Measurements from ENCODE around the gene H1-8. TPM values are rescaled to one million over a fixed set of nuclear protein-coding genes. Genes with fewer than 3 reads are reported as not detected.

The H1-8 gene
- total RNA-seq, 1 experiment from 2014 or later, result not detected

DNA sequence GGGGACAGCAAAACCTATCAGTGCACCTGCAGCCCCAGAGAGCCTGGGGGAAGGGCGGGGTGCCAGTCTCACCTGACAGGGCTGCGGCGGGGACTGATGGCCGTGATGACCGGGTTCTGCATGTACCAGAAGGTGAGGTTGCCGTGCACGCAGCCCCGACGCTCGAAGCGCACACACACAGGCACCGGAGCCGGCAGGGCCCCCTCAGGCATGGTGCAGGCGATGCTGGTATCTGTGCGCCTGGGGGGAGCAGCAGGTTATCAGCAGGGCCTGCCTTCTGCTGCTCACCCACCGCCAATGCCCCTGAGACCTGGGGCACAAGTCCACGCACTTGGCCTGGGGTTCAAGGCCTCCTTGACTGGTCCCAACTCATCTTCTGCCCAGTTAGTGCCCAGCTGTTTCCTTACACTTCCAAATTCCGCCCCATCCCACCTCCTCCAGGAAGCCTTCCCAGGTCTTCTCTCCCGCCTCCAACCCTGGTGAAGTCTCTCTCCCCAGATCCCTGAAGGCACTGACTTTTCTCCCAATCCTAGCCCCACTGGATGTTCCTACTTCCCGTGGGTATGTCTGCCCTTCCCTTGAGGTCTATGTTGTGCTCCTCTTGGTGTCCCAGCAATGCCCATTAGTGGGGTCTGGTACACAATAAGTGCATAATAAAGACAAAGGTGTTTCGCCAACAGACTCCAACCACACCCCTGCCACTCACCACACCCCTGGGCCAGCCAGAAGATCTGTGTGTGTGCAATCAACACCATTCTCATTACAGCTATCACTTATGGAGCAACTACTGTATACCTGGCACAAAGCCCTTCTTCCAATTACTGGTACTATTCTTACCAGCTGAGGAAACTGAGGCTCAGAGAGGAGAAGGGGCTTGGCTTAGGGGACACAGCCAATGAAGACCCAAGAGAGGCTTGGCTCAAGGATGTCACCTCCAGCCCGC lies 28.9 kb downstream of the H1-8 start:
- DNase-seq (ENCODE audit: low read depth), result no peak

GRCh38 chr3:129572603-129573002 lies 29.6 kb downstream of the H1-8 start:
- no peak for DNase-seq (ENCODE audit: low read depth)

GRCh38 chr3:129573493-129573892 lies 30.5 kb downstream of the H1-8 start:
- no peak for DNase-seq (ENCODE audit: low read depth)

DNA sequence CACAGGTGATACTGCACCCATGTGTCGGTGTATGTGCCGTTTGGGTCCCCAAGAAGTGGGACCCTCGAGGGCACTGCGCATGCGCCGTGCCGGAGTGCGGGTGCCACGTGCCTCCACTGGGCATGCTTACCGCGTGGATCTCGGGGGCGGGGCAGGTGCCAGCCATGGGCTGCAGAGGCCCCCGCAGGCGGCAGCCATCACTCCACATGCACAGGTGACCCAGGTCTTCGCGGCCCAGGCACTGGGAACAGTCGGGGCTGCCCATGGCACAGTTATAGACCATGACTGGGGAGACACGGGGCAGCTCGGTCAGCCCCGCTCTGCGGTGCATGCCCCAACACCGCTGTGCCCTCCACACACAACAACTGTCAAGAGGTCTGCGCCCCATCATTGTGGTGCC lies 31.2 kb downstream of the H1-8 start:
- no peak for DNase-seq (ENCODE audit: low read depth)

DNA sequence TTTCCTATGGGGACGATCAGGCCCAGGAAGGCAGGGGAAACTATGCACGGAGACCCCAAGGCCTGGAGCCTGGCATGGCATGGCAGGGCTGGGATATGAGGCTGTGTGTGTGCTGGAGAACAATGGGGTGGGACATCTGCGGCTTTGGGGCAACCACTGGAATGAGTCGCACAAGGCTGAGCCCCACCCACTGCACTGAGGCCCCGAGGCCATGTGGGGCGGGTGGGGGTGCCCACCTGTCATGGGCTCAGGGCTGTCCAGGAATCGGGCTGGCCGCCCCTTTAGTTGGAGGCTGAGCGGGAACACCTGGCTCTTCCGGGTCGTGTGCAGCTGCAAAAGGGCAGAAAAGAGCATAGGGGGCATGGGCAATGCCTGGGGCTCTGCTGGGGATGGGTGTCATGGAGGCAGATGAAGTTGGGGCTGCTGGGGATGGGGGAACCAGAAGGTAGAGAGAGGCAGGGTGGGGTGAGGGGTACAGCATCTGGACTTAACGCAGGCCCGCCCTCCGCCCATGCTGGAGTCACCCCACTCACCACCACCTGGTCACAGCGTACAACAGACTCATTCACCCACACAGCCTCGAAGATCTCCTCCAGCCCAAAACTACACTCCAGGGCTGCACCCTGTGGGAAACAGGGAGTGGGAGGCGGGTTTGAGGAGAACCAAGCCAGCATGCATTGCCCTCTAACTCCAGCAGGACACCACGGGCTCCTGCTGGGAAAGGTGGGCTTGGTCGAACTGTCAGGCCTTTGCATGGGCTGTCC lies 32.4 kb downstream of the H1-8 start:
- DNase-seq (ENCODE audit: low read depth), result no peak

DNA sequence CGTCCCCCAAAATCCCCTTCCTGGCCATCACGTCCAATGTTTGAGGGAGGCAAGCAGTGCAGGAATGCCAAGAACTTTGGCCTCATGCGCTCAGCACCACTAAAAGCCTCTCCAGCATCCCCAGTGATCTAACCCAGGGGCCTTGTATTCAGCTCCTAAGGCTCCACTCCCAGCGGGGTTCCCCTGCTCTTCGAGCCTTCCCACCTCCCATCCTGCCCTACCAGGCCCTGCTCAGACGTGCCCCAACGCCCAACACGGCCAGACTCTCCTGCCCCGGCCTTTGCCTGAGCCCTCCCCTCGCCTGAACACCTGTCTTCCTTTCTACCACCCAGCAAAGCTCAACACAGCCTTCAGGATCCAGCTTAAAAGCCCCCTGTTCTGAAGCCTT lies 33.0 kb downstream of the H1-8 start:
- DNase-seq (ENCODE audit: low read depth), result no peak

- no peak for DNase-seq (ENCODE audit: low read depth)
Observed at GRCh38 chr3:129576514-129577352, 33.8 kb downstream of the H1-8 start.

- DNase-seq (ENCODE audit: low read depth), result no peak
Observed at GRCh38 chr3:129577366-129577765, 34.4 kb downstream of the H1-8 start.

GRCh38 chr3:129577925-129578786 lies 35.2 kb downstream of the H1-8 start:
- DNase-seq (ENCODE audit: low read depth), result no peak

- no peak for DNase-seq (ENCODE audit: low read depth)
Observed at GRCh38 chr3:129579991-129580390, 37.0 kb downstream of the H1-8 start.

DNA sequence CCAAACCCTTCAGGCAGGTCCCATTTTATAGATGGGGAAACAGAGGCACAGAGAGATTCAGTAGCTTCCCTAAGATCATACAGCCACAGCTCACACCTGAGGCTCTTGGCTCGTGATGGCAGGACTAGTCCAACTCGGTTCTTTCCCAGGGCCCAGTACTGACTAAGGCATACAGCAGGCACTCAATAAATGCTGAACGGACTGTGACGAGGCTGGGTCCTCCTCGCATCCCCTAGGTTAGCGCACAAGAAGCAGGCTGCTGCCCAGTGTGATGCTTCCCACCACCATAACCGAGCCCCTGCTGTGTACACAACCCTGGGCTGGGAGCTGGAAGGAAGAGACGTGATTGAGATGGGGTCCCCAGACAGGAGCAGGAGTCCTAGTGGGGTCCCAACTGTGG lies 38.6 kb downstream of the H1-8 start:
- no peak for DNase-seq (ENCODE audit: low read depth)

GRCh38 chr3:129582799-129583198 lies 39.8 kb downstream of the H1-8 start:
- no peak for DNase-seq (ENCODE audit: low read depth)

- DNase-seq (ENCODE audit: low read depth), result no peak
Observed at GRCh38 chr3:129583289-129583688, 40.3 kb downstream of the H1-8 start.

GRCh38 chr3:129584631-129585030 lies 41.7 kb downstream of the H1-8 start:
- DNase-seq (ENCODE audit: low read depth), result no peak

DNA sequence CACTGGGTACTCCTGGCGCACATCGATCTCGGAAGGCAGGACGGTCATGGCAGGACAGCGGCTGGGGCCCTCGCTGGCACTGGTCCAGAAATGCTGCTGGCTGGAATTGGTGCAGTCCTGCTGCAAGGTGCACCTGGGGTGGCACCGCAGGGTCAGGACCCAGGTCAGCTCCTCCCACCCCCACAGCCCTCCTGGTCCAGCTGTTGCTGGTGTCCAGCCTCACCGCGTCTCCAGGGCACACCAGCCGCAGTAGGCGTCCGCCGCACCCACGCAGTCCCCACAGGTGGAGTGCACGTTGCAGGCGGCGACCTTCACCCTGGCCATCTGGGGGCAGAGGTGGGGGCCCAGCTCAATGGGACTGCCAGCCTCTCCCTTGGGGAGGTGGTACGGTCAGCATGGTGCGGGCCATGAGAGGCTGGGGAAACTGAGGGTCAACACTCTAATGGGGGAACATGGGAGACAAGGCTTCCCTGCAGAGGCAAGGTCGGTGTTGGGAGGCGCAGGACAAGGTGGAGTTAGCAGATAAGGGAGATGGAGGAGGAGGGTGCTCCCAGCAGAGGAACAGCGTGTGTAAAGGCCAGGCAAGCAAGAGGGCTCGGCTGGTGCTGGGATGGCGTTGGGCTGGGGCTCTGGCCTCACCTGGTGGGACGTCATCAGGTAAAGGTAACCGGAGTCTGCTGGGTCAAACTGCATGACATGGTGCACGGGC lies 43.1 kb downstream of the H1-8 start:
- no peak for DNase-seq (ENCODE audit: low read depth)

DNA sequence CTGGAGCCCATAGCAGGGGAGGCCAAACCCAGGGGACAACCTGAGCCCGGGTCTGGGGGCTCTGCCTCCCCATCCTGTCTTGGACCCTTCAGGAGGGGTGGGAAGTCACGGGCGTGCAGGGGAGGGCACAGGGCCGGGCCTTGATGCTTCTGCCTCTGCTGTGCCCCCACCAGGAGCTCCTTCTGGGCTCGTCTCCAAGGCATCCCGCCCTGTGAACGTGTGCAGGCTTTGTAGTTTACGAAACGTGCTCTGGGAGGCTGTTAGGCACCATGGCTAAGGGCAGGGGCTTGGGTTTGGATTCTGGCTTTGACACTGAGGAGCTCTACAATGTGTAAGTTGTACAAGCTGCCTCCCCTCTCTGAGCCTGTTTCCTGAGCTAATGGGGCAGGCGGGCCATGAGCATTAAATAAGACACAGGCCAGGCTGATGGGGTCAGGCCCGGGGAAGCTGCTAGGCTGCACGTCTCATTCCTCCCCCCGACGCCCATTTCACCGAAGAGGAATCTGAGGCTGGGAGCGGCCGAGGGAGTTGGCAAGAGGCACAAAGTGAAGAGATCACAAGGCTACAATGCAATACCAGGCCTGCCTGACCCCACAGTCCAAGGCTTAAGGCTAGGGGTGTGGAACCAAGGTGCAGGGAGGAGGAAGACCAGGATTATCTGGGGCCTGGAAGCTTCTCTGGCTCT lies 43.9 kb downstream of the H1-8 start:
- no peak for DNase-seq (ENCODE audit: low read depth)

- no peak for DNase-seq (ENCODE audit: low read depth)
Observed at GRCh38 chr3:129587566-129588210, 44.7 kb downstream of the H1-8 start.

DNA sequence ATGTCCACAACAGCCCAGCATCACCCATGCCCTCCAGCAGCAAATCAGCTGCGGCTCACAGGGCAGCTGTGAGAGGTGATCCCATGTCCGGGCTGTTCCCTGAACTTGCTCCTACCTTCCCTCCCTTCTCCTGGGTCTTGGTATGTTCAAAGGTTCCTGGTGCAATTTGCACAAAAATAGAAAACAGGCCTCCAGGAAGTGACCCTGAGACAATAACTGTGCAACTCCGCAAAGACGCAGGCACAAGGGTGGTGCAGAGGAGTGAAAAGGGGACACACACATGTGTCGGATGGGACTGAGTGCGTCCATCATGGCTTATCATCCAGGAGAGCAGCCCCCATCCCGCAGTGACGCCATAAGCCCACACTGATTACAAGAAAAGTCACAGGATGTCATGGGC lies 47.2 kb downstream of the H1-8 start:
- no peak for DNase-seq (ENCODE audit: low read depth)

GRCh38 chr3:129591932-129592331 lies 49.0 kb downstream of the H1-8 start:
- no peak for DNase-seq (ENCODE audit: low read depth)
